ENCODE measurements around the gene ENTPD6. TPM values are rescaled to one million over a fixed set of nuclear protein-coding genes. Genes with fewer than 3 reads are reported as not detected.

Gene ENTPD6
- total RNA-seq, 1 donor from 2014 or later = 44.4 TPM

DNA sequence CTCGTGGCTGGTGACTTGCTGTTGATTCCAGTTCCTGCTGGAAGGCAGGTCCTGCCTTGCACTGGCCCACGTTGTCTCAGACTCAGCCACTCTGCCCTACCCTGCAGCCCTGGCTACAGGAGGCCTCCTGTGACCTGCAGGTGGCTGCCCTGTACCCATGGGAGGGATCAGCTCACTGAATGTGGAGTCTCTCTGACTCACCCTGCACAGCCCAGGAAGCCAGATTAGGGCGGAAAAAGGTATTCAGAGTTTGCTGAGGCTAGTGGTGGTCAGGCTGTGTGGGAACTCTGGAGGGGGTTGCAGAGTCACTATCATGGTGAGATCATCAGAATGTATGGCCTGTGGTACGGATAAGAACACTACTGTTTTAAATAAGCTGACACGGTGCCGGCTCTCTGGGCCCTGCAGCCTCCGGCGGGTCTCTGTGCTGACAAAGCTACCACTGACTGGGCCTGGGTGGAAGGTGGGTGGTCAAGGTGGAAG is 27.7 kb downstream of the ENTPD6 start:
- Mint-ChIP-seq H3K36me3 (ENCODE audit: low read depth) (peaks cover 21% of the 10 kb centered on the region), H3K4me1 (no peaks in the 10 kb centered on the region), H3K27me3 (no peaks in the 10 kb centered on the region), H3K27ac (no peak overlapping the region), H3K4me3 (no peak overlapping the region), H3K9me3 (no peaks in the 10 kb centered on the region)
- POLR2A ChIA-PET = no interaction called here
- no peak for DNase-seq
- CTCF ChIA-PET = no interaction called here
- TF ChIP-seq, protein P1, sequence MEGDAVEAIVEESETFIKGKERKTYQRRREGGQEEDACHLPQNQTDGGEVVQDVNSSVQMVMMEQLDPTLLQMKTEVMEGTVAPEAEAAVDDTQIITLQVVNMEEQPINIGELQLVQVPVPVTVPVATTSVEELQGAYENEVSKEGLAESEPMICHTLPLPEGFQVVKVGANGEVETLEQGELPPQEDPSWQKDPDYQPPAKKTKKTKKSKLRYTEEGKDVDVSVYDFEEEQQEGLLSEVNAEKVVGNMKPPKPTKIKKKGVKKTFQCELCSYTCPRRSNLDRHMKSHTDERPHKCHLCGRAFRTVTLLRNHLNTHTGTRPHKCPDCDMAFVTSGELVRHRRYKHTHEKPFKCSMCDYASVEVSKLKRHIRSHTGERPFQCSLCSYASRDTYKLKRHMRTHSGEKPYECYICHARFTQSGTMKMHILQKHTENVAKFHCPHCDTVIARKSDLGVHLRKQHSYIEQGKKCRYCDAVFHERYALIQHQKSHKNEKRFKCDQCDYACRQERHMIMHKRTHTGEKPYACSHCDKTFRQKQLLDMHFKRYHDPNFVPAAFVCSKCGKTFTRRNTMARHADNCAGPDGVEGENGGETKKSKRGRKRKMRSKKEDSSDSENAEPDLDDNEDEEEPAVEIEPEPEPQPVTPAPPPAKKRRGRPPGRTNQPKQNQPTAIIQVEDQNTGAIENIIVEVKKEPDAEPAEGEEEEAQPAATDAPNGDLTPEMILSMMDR (IDR thresholded peaks at IDR 0.05) = no peak
- intact Hi-C loops (cut with micrococcal nuclease) = no loop called here
- no peak for ATAC-seq (ENCODE audit: low read depth)

GRCh38 chr20:25223765-25224720 is 28.5 kb downstream of the ENTPD6 start:
- Mint-ChIP-seq H3K4me3 (no peak overlapping the region), H3K9me3 (no peaks in the 10 kb centered on the region), H3K27ac (no peak overlapping the region), H3K36me3 (ENCODE audit: low read depth) (peaks cover 18% of the 10 kb centered on the region), H3K27me3 (no peaks in the 10 kb centered on the region), H3K4me1 (no peaks in the 10 kb centered on the region)
- CTCF ChIA-PET = no interaction called here
- POLR2A ChIA-PET = interaction anchor here (1.0 kb wide), 1 partner anchor 167 kb away, joined by 4 read pairs; the partner anchor contains the start of gene ABHD12
- no peak for ATAC-seq (ENCODE audit: low read depth)
- intact Hi-C loops (cut with micrococcal nuclease) = no loop called here
- DNase-seq = no peak
- TF ChIP-seq, protein P1 (IDR thresholded peaks at IDR 0.05) = no peak

- Mint-ChIP-seq H3K9me3 (no peaks in the 10 kb centered on the region), H3K36me3 (ENCODE audit: low read depth) (peaks cover 15% of the 10 kb centered on the region), H3K27me3 (no peaks in the 10 kb centered on the region), H3K4me3 (no peak overlapping the region), H3K27ac (no peak overlapping the region), H3K4me1 (peaks cover 6% of the 10 kb centered on the region)
- TF ChIP-seq, protein P1 (IDR thresholded peaks at IDR 0.05) = no peak
- CTCF ChIA-PET = no interaction called here
- DNase-seq (no peak), ATAC-seq (ENCODE audit: low read depth) (no peak)
- POLR2A ChIA-PET = interaction anchor here (1.0 kb wide), 1 partner anchor 166 kb away, joined by 4 read pairs; the partner anchor contains the start of gene ABHD12
- intact Hi-C loops (cut with micrococcal nuclease) = no loop called here
These were observed 29.4 kb downstream of the ENTPD6 start for GRCh38 chr20:25224941-25225340.

GRCh38 chr20:25225642-25226432 is 30.3 kb downstream of the ENTPD6 start:
- H3K9me3 Mint-ChIP-seq = no peaks in the 10 kb centered on the region
- intact Hi-C loops (cut with micrococcal nuclease) = no loop called here
- TF ChIP-seq, protein P1 (IDR thresholded peaks at IDR 0.05) = no peak
- no peaks in the 10 kb centered on the region for H3K27me3 Mint-ChIP-seq
- H3K4me1 Mint-ChIP-seq = peaks cover 11% of the 10 kb centered on the region
- DNase-seq (no peak), ATAC-seq (ENCODE audit: low read depth) (no peak)
- ChIA-PET POLR2A (no interaction called here), CTCF (no interaction called here)
- H3K36me3 Mint-ChIP-seq (ENCODE audit: low read depth) = peaks cover 15% of the 10 kb centered on the region
- no peak overlapping the region for H3K4me3 Mint-ChIP-seq
- no peak overlapping the region for H3K27ac Mint-ChIP-seq

Data from activated B cell treated with CpG ODN at 0.5 μM for 24 hours (primary cell).